GM18508 (cell line): ENCODE data around the gene PYGO1.

Source experiments
- ATAC-seq: cut with Tn5 transposase; IDR thresholded peaks from one replicate; pipeline ENCODE4 v1.9.1; 2021; ENCODE audit warnings: moderate number of reproducible peaks; ENCODE audit not compliant: insufficient read depth, unreplicated experiment

Gene PYGO1

GRCh38 chr15:55573224-55573623, 14.9 kb downstream of the PYGO1 start:
- no peak for ATAC-seq

- ATAC-seq: no peak
These were observed 23.6 kb downstream of the PYGO1 start for GRCh38 chr15:55564347-55565145.

GRCh38 chr15:55562601-55563000, 25.5 kb downstream of the PYGO1 start:
- ATAC-seq: no peak

- no peak for ATAC-seq
These were observed 33.1 kb downstream of the PYGO1 start for GRCh38 chr15:55555089-55555488.

GRCh38 chr15:55552926-55553325, 35.2 kb downstream of the PYGO1 start:
- no peak for ATAC-seq

GRCh38 chr15:55552451-55552850, 35.7 kb downstream of the PYGO1 start:
- no peak for ATAC-seq

GRCh38 chr15:55549305-55549704, 38.8 kb downstream of the PYGO1 start:
- ATAC-seq: no peak

GRCh38 chr15:55546718-55547117, 41.4 kb downstream of the PYGO1 start:
- no peak for ATAC-seq

GRCh38 chr15:55535436-55535835, 52.7 kb downstream of the PYGO1 start:
- ATAC-seq: no peak

GRCh38 chr15:55532944-55533343, 55.2 kb downstream of the PYGO1 start:
- no peak for ATAC-seq

- ATAC-seq: no peak
These were observed 57.3 kb downstream of the PYGO1 start for GRCh38 chr15:55530861-55531313.

- ATAC-seq: no peak
These were observed 59.3 kb downstream of the PYGO1 start for GRCh38 chr15:55528812-55529211.

- no peak for ATAC-seq
These were observed 61.0 kb downstream of the PYGO1 start for GRCh38 chr15:55527150-55527549.

GRCh38 chr15:55526559-55527036, 61.5 kb downstream of the PYGO1 start:
- ATAC-seq: no peak

- no peak for ATAC-seq
These were observed 65.2 kb downstream of the PYGO1 start for GRCh38 chr15:55522742-55523450.

GRCh38 chr15:55518641-55519040, 69.5 kb downstream of the PYGO1 start:
- ATAC-seq: no peak

GRCh38 chr15:55518009-55518408, 70.1 kb downstream of the PYGO1 start:
- ATAC-seq: no peak

GRCh38 chr15:55515991-55516776, 72.0 kb downstream of the PYGO1 start:
- no peak for ATAC-seq

GRCh38 chr15:55515491-55515890, 72.7 kb downstream of the PYGO1 start:
- ATAC-seq: no peak

GRCh38 chr15:55514414-55514850, 73.7 kb downstream of the PYGO1 start:
- no peak for ATAC-seq
